Coronary artery (tissue), 2 donors: ENCODE data around the gene EWSR1.
"Not testable (repeated sequence)": the region's sequence is repeated elsewhere in the genome, so short reads cannot be mapped to it uniquely, and the experiment has no call there.

Experiments
- DNase-seq: peaks from one replicate; pipeline ENCODE4 v3.0.0-alpha.2; 2017; ENCODE audit warnings: low spot score
- H3K27ac ChIP-seq, 2 donors: fragments of 200-600 bp; sonication (generic); one replicate each; pipeline ENCODE4 v1.5.1; 2016 to 2019
- H3K4me3 ChIP-seq: fragments of 200-600 bp; sonication (generic); 2 replicates; pipeline ENCODE4 v1.5.1; 2016; ENCODE audit warnings: mild to moderate bottlenecking, moderate library complexity
- CTCF ChIP-seq: fragments of 200-600 bp; sonication (generic); IDR thresholded peaks from one replicate; pipeline ENCODE4 v1.5.1; 2019; ENCODE audit warnings: antibody characterized with exemption

EWSR1 gene

DNA sequence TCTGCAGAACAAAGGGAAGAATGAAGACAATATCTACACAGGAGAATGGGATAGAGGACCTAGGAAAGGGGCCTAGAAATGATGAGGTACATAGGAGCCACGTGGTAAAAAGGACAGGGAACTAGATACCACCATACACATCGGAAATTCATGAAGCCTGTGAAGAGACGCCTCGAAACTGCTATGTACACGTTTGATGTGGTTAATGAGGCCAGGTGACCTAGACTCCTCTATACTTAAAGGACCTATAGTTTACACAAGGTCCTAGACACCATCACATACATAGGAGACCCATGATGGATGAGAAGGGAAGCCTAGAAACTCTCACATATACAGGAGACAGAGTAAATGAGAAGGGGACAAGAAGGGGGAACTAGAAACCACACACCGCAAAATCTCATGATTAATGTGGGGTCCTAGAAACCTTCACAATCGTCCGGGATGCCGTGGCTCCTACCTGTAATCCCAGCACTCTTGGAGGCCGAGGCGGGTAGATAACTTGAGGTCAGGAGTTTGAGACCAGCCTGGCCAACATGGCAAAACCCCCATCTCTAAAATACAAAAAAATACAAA, 24.1 kb upstream of the EWSR1 start:
- Histone ChIP-seq H3K4me3 (no peak overlapping the region), H3K27ac (no peak overlapping the region)
- DNase-seq, result no peak
- no peak for TF ChIP-seq CTCF

DNA sequence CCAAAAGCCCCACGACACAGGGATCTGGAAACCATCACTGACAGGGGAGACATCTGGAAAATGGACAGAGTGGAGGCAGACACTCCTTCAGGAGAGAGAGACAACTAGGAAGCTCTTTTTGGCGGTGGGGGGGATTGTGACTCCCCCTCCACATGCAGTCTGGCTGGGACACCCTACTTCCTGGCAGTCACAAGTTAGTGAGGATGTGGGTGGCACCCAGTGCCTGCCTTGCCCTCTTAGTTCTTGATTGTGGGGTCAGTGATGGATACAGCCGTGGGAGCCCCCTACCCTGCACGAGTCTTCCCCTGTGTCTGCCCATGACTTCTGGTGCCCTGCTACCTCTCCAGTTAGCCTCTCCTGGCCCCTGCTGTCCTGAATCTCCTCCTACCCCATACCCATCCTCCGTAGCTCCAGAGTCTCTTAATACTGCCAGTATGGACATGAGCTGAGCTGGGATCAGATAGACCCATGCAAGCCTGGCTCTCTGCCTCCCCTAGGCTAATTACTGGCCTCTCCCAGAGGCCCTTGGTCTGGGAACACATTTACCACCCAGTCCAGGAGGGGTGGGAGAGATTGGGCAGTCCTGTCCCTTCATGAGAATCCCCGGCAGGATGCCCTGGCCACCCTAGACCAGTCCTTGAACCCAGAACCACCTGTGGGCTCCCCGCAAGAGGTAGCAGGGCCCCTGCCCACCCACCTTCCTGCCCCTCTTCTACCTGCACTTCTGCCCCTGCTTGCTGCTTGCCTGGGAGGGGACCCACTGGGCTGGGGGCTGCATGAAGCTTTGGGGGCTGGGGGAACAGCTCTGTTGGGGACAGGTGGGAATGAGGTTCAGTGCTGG, 23.1 kb upstream of the EWSR1 start:
- Histone ChIP-seq H3K4me3 (no peak overlapping the region), H3K27ac (no peak overlapping the region)
- no peak for TF ChIP-seq CTCF
- DNase-seq, result no peak

DNA sequence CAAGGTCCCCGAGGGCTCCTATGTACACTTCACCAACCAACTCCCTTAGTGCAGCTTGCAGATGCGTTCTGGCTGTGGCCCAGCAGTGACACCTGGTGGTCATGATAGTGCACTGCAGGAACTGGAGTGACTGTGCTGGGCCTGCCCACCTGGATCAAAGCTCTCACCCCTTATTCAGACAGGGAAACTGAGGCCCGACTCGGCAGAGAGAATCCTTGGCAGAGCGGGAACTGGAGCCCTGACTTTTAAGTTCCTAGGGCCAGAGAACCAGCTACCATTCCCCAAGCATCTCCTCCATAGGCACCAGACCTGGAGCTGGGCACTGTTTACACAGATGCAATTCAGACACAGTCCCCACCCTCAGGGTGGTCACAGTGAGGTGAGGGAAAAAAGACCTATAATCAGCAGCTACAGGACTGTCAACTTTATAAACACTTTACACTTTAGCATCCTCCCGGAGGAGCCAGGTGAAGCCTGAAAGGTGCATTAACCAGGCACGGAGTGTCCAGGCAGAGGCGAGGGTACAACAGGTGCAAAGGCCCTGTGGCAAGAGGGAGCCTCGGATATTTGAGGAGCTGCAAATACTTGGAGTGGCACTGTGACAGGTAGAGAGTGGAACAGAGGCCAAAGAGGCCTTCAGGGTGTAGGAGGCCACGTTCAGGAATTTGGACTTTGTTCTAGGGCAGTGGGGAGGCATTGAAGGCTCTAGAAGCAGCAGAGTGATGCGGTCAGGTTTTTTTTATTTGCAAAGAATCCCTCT, 22.3 kb upstream of the EWSR1 start:
- peak; percentile 98 for TF ChIP-seq CTCF
- no peak overlapping the region for H3K4me3 ChIP-seq
- no peak overlapping the region for H3K27ac ChIP-seq
- no peak for DNase-seq

- DNase-seq, H3K4me3 ChIP-seq, H3K27ac ChIP-seq: not testable (repeated sequence)
These were observed 20.2 kb upstream of the EWSR1 start for GRCh38 chr22:29247891-29248290.

DNA sequence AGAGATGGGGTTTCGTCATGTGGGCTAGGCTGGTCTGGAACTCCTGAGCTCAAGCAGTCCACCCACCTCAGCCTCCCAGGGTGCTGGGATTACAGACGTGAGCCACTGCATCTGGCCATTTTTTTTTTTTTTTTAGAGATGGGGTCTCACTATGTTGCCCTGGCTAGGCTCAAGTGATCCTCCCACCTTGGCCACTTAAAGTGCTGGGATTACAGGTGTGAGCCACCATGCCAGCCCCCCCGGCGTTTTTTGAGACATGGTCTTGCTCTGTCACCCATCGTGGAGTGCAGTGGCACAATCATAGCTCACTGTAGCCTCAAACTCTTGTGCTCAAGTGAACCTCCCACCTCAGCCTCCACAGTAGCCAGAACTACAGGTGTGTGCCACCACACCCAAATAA, 16.8 kb upstream of the EWSR1 start:
- TF ChIP-seq CTCF, result no peak
- Histone ChIP-seq H3K27ac (no peak overlapping the region), H3K4me3 (no peak overlapping the region)
- no peak for DNase-seq

- no peak for DNase-seq
- TF ChIP-seq CTCF, result no peak
- H3K4me3 ChIP-seq, result no peak overlapping the region
- no peak overlapping the region for H3K27ac ChIP-seq
These were observed 15.8 kb upstream of the EWSR1 start for GRCh38 chr22:29251981-29252911.
